HUDEP-2 (cell line): ENCODE results near the gene CLNS1A.
"Not testable (repeated sequence)": the region's sequence is repeated elsewhere in the genome, so short reads cannot be mapped to it uniquely, and the experiment has no call there.

ENCODE experiments used
- DNase-seq, 76 experiments: peaks; one replicate each; lab custom pipeline; 2025; ENCODE audit not compliant: unreplicated experiment in 76 of 76; lab: John Stamatoyannopoulos, UW

The CLNS1A gene

GRCh38 chr11:77637345-77638165 is at the start of gene CLNS1A:
Gene CLNS1A, minus strand, starts transcription at chr11:77637794. Its CDS starts 80 bp downstream, at chr11:77637714.
- DNase-seq, result peak in 75 of 76 experiments; percentile 26 to 89 (median 75)

GRCh38 chr11:77687088-77687487 is 49.5 kb upstream of the CLNS1A start:
- DNase-seq, result no peak

DNA sequence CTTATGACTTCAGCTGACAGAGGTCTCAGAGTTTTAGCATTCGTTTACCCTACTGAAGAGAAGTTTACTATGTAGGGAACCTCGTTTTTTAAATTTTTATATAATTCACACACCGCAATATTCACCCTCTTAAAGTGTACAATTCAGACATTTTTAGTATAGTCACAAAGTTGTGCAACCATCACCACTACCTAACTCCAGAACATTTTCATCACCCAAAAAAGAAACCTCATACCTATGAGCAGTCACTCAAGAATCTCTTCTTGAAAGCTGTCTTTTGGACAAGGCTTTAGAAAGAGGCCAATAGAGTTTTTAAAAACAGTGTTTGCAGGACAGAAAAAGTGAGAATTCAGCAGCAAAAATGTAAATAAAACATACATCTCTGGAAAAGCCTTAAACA is 39.5 kb upstream of the CLNS1A start:
- DNase-seq, result no peak

DNA sequence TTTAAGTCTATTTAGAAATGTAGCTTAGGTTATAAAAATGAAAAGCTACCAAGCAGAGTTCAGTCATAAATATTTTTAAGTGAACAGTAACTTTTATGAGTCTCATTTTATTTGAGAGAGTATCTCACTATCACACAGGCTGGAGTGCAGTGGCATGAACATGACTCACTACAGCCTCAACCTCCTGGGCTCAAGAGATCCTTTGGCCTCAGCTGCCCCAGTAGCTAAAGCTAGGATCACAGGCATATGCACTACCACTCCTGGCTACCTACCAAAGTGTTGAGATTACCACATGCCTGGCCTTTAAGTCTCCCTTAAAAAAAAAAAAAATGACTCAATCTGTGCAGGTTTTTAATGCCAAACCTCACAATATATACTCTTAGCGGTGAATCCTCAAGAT is 34.7 kb upstream of the CLNS1A start:
- peak in 19 of 76 experiments; percentile 1 to 55 (median 16) for DNase-seq

GRCh38 chr11:77669848-77670511 is 32.4 kb upstream of the CLNS1A start:
- DNase-seq, result peak in 2 of 76 experiments; percentile 4 to 7

- no peak for DNase-seq
Observed at GRCh38 chr11:77668760-77669159, 31.2 kb upstream of the CLNS1A start.

- no peak for DNase-seq
Observed at GRCh38 chr11:77665240-77665965, 27.8 kb upstream of the CLNS1A start.

DNA sequence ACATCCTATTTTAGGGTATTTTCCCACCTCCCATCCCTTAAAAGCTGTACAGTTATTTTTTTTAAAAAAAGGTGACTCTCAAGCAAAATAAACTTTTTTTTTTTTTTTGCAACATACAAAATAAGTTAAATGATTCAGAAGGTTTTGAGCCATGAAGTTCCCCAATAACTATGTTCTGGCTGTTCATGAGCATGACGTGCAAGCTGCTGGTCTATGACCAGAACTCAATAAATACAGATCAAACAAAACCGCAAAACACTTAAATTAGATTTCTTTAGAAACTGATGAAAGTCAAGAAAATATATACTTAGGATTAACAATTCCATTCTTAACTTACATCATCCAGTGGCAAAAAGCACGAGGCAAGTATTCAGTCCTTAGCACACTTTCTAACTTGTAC is 24.1 kb upstream of the CLNS1A start:
- no peak for DNase-seq

DNA sequence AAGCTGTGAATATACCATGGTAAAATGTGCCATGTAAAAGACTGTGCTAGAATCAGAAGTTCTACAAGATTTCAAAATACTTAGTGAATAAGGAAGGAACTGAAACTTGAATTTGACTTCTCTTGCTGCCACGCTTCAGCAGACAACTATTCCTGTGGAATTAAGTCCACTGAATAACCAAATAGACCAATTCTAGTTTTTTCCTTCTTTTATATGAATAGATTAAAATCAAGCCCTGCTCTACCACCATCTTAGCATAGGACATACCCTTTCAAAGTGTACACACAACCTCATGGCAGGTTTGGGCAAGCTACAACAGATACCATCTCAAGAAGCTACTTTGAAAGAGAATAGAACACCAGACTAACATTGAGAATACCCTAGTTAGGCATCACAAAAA is 23.4 kb upstream of the CLNS1A start:
- DNase-seq, result no peak

GRCh38 chr11:77658213-77659013 is 20.8 kb upstream of the CLNS1A start:
- peak in 9 of 76 experiments; percentile 11 to 43 (median 27) for DNase-seq

DNA sequence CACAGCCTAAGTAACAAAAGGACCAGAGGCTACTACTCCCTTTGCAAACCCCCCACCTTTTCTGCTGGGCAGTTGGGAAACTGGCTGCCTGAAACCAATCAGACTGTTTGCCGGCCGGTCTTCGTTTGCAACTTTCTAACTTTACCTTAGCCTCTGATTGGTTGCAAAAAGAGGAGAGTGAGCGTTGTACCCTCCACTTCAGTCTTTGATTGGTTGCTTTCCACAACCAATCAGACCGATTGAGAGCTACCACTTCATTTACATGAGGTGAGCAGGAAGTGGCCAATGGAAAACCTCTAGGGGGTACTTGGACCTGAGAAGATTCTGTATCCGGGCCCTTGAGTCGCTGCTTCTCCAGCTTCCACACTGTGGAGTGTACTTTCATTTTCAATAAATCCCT is 18.8 kb upstream of the CLNS1A start:
- DNase-seq, result no peak

- no peak for DNase-seq
Observed at GRCh38 chr11:77654770-77655434, 17.3 kb upstream of the CLNS1A start.

- DNase-seq, result no peak
Observed at GRCh38 chr11:77650123-77650522, 12.5 kb upstream of the CLNS1A start.

GRCh38 chr11:77647654-77648305 is 10.2 kb upstream of the CLNS1A start:
- no peak for DNase-seq

GRCh38 chr11:77644887-77645286 is 7.3 kb upstream of the CLNS1A start:
- no peak for DNase-seq

DNA sequence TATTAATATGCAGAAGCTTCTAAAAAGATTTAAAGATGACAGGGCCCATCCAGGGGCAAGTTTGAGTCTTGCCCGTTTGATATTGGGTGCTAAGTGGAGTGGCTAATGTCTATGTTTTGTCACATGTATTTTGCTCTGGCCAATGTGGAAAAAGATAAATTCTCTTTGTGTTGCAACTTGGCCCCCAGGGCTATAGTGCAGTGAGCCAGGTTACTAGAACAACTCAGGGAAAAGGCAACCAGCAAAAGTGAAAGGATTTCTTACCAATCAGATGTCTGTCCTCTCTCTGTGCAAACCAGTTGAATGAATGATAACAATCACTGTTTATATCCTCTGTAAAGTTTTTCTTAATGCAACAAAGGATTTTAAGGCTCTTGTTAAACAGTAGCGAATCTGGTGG is 4.6 kb upstream of the CLNS1A start:
- DNase-seq, result no peak

DNA sequence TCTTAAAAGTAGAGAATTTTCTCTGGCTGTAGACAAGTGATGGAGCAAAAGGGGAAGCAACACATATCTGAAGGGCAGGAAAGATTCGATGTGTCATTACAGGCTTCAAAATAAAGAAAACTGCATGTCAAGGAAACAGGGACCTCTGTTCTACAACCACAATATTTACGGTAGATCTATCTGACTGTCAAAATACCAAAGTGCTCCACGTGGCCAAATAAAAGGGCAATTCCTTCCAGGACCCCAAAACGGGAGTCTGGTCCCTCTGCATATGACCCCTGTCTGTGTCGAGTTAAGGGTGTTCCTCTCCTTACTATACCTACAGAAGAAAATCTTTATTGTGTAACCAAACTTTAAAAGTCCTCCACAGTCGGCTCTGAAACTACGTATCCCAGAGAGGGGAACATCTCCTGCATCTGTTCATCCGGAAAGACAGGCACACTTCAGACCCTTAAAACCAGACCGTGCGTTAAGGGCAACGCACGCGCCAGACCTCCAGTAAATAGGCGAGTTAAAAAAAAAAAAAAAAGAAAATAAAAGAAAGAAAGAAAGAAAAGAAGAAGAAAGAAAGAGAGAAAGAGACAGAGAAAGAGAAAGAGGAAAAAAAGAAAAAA is 756 bp downstream of the CLNS1A start:
- peak in 10 of 76 experiments; percentile 8 to 38 (median 16) for DNase-seq

DNA sequence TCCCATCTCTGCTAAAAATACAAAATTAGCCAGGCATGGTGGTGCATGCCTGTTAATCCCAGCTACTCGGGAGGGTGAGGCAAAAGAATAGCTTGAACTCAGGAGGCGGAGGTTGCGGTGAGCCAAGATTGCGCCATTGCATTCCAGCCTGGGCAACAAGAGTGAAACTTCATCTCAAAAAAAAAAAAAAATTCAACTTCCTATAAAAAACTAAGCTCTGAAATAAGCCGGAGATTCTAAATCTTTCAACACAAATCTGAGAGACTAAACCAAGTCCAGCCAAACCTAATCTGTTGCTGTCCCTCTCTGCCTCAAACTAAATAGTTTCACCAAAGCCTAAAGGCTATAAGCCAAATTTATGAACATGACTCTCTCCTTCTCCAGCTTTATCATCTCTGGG is 3.7 kb downstream of the CLNS1A start:
- DNase-seq, result not testable (repeated sequence)

- no peak for DNase-seq
Observed at GRCh38 chr11:77630157-77630710, 7.4 kb downstream of the CLNS1A start.
